ENCODE results near the gene ASIC3.
A peak's percentile ranks its signal among the peaks of the same experiment; 100 is the strongest.

ASIC3 gene

DNA sequence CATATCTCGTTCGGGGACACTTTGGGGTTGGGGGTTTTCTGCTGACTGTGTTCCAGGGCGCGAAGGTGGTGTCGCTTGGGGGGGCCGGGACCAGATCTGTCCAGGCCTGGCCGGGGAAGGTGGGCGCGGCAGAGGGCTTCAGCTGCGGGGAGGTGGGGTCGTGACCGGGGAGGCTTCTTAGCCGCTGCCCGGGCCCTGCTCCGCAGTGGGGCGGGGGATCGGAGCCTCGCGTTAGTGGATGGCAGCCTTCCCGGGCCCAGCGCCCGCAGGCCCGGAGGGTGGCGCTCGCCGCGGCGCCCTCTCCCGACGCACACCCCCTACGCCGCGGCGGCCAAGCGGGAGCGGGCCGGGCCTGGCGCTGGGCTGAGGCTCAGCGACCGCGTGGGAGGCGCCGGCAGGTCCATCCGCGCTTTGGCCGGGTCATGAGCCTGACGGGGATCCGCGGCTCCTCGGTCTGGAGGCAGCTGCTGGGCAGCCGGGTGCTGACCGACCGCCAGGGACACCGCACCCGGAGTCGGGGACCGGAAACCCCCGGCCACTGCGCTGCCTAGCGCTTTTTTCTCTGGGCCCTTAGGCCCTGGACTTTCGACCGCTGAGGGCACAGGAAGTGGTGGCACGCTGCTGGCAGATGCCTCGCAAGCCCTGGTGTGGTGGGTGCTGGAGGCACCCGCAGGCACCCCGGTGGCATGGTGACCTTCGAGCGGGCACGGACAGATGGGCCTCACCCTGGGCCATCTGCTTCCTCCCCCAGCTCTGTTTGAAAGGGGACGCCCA, 39.1 kb downstream of the ASIC3 start:
- DNase-seq: peak in 3 of 5 experiments; percentile 26 to 54 (median 27)

DNA sequence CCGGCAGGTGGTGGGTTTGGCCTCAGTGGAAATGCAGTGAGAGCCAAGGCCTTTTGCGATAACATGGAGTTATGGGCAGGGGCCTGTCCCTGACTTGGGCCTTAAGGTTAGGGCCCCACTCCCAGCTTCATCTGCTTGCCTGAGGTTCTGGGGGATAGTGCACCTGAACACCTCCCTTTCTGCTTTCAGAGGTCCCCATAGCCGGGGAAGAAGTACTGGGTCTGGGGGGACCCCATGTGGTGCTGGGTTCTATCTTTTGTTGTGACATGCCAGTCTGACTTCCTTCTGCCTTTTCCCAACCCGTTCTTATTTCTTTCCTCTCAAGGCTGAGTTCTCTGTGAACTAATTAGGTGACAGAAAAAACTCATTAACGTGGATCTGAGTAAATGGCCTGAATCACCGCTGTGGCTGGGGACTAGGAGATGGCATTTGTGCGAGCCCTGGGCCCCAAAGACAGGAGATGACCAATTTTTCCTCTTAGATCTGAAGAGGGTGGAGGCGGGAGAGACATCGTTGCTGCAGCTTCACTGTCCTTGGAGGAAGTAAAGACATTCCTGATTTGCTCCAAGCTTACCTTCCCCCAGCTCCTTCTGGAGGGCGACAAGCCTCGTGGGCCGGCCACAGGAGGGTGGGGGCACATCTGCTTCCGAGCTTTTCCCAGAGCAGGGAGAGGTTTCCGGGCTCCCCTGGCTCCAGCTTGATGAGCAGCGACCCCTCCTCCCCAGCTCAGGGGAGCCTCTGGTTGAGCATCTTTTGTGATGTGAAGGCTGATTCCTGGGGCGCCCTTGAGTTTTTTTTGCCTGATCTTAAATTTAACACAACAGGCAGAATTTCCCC, 39.9 kb downstream of the ASIC3 start:
- no peak for DNase-seq

DNA sequence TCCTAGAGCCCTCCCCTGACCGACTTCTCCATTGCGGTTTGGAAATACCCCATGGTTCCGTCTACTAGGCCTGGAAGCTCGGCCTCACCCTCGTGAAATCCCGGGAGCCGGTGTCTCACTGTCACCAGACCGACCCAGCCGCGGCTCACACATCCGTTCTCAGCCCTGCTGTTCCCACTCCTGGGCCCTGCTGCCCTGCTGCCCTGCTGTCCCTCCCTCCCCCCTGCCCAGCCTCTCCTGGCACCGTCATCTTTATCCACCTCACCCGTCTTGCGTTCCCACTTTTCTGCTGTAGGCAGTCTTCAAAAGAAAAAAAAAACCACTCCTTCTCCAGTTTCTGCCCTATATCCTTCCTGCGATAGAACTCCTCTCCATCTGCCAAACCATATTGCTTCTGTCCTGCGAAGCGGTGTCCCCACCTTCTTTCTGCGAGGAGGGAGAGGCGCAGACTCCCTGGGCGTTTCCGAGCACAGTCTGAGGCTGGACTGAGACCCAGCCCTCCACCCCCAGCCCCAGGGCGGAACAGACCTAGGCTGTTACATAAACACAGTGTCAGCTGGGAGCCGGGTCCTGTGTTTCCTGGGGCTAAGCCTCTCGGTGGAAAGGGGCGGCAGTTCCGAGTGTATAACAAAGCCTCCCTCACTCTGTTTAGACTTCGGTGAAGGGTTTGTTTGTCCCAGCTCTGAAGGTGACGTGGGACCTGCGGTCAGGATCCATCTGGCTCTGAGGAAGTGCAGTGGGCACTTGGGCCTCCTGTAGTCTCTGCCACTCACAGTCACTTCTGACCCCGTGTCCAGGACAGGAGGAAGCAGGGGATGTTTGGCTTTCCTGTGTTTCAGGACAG, 40.7 kb downstream of the ASIC3 start:
- DNase-seq: no peak

DNA sequence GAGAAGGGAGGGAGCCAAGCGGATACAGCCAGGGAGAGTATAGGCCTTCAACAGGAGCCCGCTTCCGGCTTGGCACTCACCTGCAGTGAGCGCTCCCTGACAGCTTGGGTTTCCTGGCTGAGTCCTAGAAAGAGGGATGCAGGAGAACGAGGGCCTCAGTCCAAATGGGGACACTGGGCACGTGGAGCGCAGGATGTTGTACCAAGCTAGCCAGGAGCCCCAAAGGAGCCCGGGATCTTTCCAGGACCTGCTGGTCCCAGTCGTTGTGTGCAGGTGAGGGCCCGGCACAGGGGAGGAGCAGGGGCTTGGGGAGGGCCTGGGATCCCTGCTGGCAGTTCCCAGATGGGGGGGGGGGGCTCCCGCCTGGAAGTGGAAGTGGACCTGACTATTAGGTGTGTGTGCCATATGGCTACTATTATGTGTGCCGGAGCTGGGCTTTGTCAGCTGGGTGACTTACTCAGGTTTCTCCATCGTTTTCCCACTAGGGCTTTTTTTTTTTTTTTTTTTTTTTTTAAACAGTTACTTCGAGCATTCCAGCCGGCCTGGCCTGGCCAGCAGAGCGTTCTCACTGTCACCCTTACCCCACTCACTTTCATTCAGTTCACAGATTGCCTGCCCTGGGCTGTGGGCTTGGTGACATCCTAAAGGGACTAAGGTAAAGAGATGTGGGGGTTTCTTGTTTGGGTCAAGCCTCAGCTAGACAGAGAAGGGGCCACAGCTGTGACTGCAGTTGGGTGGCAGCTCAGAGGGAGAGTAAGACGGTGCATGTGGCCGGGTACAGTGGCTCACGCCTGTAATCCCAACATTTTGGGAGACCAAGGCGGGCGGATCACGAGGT, 41.8 kb downstream of the ASIC3 start:
- no peak for DNase-seq

DNA sequence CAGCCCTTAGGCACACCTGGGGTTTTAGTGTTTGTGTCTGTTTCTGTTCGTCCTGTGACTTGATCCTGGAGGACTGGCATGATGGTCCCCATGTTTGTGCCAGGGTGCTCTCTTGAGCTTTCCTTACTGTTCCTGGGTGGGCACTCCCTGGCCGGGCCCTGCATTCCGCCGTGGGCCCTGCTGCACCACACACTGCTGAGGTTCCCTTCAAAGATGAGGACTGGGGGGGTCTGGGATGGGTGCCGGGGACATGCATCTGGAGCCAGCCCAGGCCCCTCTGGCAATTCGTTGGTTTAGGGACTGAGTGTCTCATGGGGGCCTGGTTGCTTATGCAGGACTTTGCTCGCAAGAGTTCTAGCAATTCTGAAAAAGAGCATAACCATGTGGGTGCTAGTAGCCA, 42.7 kb downstream of the ASIC3 start:
- no peak for DNase-seq

DNA sequence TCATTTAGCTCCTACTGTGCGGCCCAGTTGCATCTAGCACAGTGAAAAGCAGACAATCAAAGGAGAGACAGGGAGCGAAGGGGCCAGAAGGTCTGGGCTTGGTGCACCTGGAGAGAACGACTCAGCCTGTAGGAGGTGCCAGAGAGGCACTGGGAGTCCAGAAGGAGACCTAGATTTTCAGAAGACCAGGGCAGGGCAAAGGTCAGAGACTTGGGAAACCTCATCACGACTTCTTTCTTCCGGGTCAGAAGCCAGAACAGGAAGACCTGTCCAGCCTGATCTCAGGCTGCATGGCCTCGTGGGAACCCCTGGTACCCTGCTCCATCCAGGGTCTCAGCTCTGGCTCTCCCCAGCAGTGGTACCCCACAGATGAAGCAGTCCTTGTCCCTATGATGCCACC, 43.1 kb downstream of the ASIC3 start:
- DNase-seq: peak in 1 of 5 experiments; percentile 40

DNA sequence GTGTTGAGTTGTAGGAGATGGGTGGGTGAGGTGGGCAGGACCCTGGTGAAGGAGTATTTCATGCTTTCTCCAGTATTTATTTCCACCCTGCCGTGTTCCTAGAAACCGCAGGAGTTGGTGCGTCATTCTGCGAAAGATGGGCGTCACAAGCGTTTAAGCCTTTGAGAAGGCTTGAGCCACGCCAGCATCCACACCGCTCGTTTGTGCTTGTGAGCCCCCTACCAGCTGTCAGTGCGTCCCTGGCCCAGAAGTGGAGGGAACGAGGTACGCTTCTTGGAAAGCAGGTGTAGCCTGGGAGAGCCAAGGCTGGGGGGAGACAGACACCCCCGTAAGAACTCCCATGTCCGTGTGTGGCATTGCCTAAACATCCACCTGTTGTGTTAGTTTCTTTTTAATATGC, 43.7 kb downstream of the ASIC3 start:
- no peak for DNase-seq

DNA sequence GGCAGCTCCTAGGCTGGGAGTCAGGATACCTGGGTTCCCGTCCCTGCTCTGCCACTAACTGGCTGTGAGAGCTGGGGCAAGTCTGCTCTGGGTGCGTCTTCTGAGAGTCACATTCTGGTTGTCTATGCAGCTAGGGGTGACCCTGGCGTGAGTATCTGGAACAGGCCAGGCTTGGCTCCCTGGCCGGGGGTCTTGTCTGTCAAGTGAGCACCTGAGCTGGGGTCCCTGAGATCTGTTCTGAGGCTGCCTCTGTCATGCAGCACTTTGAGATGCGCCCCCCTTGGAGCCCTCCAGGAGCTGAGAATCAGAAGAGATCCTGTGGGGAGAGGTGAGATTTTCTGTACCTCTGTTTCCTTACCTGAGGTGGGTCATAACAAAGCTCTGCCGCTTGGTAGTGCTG, 45.4 kb downstream of the ASIC3 start:
- no peak for DNase-seq

DNA sequence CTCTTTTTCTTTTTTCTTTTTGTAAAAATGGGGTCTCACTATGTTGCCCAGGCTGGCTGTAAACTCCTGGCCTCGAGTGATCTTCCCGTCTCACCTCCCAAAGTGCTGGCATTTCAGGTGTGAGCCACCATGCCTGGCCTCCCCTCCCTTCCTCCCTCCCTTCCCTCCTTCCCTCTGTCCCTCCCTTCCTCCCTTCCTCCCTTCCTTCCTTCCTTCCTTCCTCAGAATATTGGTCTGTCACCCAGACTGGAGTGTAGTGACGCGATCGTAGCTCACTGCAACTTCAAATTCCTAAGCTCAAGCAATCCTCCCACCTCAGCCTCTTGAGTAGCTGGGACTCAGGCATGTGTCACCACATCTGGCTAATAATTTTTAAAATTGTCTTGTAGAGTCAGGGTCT, 46.3 kb downstream of the ASIC3 start:
- DNase-seq: no peak

DNA sequence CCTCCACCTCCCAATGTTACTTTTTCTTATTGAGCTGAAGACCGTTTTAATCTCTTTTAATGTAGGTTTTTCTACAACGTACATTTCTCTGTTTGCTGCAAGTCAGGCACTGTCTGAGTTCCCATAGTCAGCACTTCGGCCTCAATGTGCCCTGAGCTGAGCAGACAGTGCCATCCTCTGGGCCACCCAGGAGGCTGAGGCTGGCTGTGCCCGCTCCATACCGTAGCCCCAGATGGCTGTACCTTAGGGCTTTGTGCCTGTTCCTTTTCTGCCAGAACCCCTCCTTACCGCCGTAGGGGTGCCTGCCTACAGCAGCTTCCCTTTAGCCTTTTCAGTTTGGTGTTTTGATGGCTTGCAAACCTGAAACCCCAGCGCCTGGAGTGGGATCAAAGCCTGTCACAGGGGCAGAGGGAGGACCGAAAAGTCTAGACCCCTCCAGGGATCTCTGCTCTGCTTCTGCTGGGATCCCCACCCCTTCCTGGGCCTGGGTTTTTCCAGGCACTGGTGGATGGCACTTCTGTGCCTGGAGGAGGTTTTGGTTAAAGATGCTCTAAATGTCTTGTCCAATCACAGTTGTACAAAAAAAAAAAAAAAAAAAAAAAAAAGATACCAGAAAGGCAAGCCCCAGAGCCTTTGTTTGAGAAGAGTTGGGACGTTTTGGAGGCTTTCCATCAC, 46.9 kb downstream of the ASIC3 start:
- no peak for DNase-seq

DNA sequence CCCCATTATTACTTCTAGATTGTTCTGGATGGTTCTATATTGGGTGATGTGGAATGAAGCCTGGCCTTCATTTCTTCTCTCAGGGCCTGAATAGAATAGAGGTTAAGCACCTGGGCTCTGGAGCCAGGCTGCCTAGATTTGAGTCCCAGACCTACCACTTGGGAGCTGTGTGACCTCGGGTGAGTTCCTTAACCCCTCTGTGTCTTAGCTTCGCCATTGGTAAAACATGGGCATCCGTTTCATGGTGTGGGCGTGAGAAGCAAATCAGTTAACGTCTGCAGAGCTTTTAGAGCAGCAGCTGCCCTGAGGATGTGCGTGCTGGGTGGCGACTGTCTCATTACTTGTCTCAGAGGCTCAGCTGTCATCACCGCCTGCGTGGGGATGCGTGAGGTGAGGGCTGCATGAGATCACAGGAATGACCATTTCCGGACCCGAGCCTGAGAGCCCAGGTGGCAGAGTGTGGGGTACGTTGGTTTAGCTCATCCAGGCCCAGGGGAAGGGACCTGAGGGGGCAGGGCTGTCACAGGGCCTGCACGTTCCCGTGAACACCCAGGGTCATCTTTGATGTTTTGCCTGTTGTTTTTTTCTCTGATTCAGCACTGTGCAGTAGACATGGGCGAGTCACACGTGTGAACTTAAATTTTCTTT, 47.6 kb downstream of the ASIC3 start:
- peak in 1 of 5 experiments; percentile 24 for DNase-seq

DNA sequence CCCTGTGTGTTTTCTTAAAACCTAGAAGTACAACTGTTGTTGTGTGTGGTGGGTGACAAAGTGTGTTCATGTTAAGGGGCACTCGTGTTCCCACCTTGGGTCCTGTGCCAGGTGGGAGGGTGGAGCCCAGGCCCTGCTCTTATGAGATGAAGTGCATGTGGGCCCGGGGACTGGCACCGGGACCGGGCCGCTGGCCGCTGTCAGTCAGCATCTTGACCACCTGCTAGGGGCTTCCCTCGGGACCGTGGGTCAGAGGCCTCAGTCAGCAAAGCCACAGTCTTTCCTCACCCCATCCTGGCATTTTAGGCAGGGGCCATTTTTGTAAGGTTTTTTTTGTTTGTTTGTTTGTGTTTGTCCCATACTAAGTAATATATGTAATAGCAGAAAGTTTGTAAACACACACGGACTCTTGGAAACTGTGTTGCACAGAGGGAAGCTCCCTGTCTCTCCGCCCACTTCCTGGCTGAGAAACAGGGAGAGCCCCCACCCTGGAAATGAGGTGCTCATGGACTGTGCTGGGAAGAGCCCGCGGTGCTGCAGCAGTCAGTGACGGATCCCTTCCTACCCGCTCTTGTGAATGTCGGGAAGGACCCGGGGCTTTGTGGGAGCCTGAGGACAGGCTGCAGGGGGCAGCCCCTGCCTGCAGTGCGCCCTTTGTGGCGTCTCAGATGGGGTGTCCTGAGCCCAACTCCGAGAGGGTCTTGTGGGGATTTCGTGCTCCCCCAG, 51.3 kb downstream of the ASIC3 start:
- no peak for DNase-seq

DNA sequence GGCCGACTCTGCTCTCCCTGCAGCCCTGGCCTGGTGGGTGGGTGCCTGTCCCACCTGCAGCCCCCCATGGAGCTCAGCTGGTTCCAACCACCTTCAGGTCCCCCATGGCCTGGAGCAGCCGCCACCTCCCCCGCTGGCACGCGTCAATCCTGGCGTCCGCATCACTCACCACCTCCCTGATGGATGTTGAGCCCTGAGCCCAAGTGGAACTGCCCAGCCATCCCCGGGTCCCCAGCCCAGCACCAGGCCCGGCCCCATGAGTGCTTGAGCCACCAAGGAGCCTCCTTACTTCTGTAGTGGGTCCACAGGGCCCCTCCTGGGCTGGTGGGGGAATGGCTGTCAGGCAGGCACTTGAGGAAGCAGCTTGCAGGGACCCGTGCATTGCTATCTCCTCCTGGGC, 52.6 kb downstream of the ASIC3 start:
- DNase-seq: no peak

DNA sequence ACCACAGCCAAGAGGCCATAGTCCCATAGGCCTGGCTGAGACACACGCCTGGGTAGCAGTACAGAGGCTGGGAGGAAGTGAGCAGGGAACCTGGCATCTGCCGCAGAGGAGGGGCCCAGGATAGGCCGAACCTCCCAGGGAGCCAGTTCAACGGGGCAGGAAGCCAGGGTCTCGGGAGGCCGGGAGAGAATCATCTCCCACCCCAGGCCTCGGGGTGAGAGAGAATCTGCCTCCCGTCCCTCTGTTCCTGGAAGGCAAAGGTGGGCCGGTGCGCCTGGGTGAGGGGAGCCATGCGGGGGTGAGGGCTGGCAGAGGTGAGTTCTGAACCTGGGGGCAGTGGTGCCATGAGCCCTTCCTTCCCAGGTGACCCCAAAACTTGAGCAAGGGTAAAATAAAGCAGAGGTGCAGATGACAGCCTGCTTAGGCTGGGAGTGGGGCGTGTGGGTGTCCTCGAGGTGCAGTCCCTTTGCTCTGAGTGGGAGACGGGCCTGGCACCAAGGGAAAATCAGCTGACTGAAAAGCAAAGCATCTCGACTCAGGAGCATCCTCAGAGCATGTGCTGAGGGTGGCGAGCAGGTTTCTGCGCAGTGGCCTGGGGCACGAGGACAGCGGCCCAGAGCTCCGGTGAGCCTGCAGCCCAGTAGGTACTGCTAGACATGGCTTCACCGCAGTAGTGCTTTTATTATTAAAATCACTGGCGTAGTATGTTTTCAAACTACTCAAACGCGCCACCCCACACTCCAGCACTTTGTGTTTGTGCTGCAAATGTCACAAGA, 53.5 kb downstream of the ASIC3 start:
- no peak for DNase-seq

Measured in T-helper 2 cell (primary cell).